GM23338 (cell line): ENCODE measurements around the gene LRP1B.

Source experiments
- CTCF ChIP-seq, 2 experiments: fragments of 200-600 bp in 1 of 2; sonication (generic) in 1 of 2; conservative IDR thresholded peaks; 2 replicates each; pipeline versions ENCODE4 v1.5.1 to v1.6.1; 2016 to 2017; ENCODE audit warnings: antibody characterized with exemption in 2 of 2, low read depth in 2 of 2, mild to moderate bottlenecking in 2 of 2, moderate library complexity in 1 of 2
- EZH2phosphoT487 ChIP-seq: fragments of 200-600 bp; sonication (generic); IDR thresholded peaks from one replicate; pipeline ENCODE4 v1.8.1; 2018; ENCODE audit warnings: antibody characterized with exemption; ENCODE audit not compliant: unreplicated experiment
- JUNB ChIP-seq: IDR thresholded peaks from one replicate; pipeline ENCODE4 v1.6.1; 2016; ENCODE audit warnings: antibody characterized with exemption; ENCODE audit not compliant: unreplicated experiment
- POLR2AphosphoS5 ChIP-seq: IDR thresholded peaks from 2 replicates; pipeline ENCODE4 v1.6.1; 2016; ENCODE audit warnings: antibody characterized with exemption, low read depth

DNA sequence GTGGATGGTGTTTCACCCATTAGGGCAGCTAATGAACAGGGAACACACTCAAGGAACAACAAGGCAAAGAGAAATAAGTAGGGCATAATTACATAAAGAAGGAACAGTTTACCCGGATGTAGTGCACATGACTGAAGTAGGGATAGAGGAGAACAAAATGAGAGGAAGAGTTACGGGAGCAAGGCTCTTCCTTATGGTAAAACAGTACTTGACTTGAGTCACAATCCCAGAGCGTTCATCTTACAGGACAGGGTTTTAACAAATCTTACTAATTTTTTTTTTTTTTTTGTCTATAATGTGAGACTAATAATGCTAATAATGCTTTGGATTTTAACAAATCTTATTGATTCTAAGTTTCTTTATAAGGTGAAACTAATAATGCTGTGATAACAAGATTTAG lies 1329.5 kb downstream of the LRP1B start:
- TF ChIP-seq POLR2AphosphoS5 (no peak), CTCF (conservative IDR thresholded peaks at IDR 0.05; ENCODE audit: low read depth in 2 of 2) (no peak), JUNB (no peak), EZH2phosphoT487 (no peak)
